ENCODE measurements around the gene RANBP17. TPM values are rescaled to one million over a fixed set of nuclear protein-coding genes. Genes with fewer than 3 reads are reported as not detected.

The RANBP17 gene
- total RNA-seq, 1 donor from 2014 or later, result 0.96 TPM

GRCh38 chr5:171315925-171316257, 454.1 kb downstream of the RANBP17 start:
- H3K27me3 ChIP-seq, result peaks cover 36% of the 10 kb centered on the region
- H3K27ac ChIP-seq, result no peak overlapping the region
- no peaks in the 10 kb centered on the region for H3K36me3 ChIP-seq
- peaks cover 9 to 29% of the 10 kb centered on the region in 2 donors for H3K4me1 ChIP-seq
- intact Hi-C loops (cut with DNase I), result no loop called here
- H3K4me3 ChIP-seq, result peak overlapping the region; percentile 14 to 53
- DNase-seq (ENCODE audit: low spot score in 2 of 2), result no peak
- no peak for TF ChIP-seq CTCF (IDR thresholded peaks at IDR 0.05)
- no peaks in the 10 kb centered on the region for H3K9me3 ChIP-seq

DNA sequence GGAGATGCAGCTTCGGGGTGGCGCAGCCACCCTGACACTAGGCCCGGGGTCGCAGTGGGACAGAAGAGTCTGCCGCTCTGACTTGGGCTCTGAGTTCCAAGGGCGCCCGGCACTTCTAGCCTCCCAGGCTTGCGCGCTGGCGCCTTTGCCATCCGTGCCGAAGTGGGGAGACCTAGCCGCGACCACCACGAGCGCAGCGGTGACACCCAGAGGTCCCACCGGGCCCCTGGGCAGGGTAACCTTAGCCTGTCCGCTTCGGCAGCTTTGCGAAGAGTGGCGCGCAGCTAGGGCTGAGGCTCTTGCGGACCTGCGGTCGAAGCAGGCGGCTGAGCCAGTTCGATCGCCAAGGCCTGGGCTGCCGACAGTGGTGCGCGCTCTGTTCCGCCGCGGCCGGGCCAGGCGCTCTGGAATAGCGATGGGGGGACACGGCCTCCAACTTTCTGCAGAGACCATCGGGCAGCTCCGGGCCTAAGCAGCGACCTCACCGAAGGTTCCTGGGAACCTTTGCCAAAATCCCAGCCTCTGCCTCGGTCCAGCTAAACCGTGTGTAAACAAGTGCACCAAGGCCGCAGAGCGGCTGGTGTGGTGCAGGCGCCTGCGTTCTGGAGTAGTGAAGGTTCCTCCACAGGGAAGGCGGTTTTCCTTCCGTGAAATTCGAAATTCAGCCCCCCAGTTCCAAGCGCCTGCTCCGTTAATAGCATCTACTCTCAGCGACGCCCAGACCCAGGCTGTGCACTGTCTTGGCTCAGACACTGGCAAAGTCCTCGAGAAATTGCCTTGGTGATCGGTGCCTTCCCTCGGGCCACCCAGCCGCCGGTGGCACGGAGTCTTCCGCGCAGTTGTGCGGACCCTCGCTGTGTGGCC, 454.7 kb downstream of the RANBP17 start:
- Histone ChIP-seq H3K27ac (no peak overlapping the region), H3K9me3 (no peaks in the 10 kb centered on the region), H3K4me3 (peak overlapping the region; percentile 14 to 53), H3K27me3 (peaks cover 32% of the 10 kb centered on the region), H3K36me3 (no peaks in the 10 kb centered on the region), H3K4me1 (peaks cover 8 to 24% of the 10 kb centered on the region in 2 donors)
- DNase-seq (ENCODE audit: low spot score in 2 of 2), result peak in 1 of 2 donors; percentile 49
- intact Hi-C loops (cut with DNase I), result no loop called here
- TF ChIP-seq CTCF (IDR thresholded peaks at IDR 0.05), result no peak

GRCh38 chr5:171317230-171317629, 455.4 kb downstream of the RANBP17 start:
- H3K4me3 ChIP-seq, result peak overlapping the region in 1 of 2 donors; percentile 2
- no peak for DNase-seq (ENCODE audit: low spot score in 2 of 2)
- H3K27me3 ChIP-seq, result peaks cover 30% of the 10 kb centered on the region
- intact Hi-C loops (cut with DNase I), result no loop called here
- peaks cover 5 to 17% of the 10 kb centered on the region in 2 donors for H3K4me1 ChIP-seq
- no peaks in the 10 kb centered on the region for H3K36me3 ChIP-seq
- no peaks in the 10 kb centered on the region for H3K9me3 ChIP-seq
- H3K27ac ChIP-seq, result no peak overlapping the region
- TF ChIP-seq CTCF (IDR thresholded peaks at IDR 0.05), result no peak

- Histone ChIP-seq H3K4me3 (no peak overlapping the region), H3K4me1 (peaks cover 5 to 13% of the 10 kb centered on the region in 2 donors), H3K27me3 (peaks cover 23% of the 10 kb centered on the region), H3K27ac (no peak overlapping the region), H3K36me3 (no peaks in the 10 kb centered on the region), H3K9me3 (no peaks in the 10 kb centered on the region)
- intact Hi-C loops (cut with DNase I), result no loop called here
- no peak for TF ChIP-seq CTCF (IDR thresholded peaks at IDR 0.05)
- no peak for DNase-seq (ENCODE audit: low spot score in 2 of 2)
Measured at GRCh38 chr5:171318026-171318425, 456.2 kb downstream of the RANBP17 start.

DNA sequence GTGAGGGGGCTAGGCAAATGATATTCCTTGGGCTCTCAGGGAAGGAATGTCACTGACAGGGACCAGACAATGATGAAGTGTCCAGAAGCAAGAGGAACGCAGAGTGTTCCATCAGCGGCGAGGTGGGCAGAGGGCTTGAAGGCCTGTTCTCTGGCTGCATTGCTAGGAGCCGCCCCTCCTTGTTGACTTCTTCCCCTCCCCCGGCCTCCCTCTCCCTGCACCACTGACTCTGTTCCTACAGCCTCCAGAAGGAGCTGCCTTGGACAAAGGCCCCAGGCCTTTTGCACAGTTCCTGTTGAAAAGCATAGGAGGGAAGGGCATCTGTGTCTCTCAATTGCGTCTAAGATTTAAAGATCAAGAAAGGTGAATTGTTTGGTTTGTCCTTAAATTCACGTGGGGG, 459.6 kb downstream of the RANBP17 start:
- H3K4me3 ChIP-seq, result no peak overlapping the region
- intact Hi-C loops (cut with DNase I), result no loop called here
- H3K27me3 ChIP-seq, result peaks cover 5% of the 10 kb centered on the region
- no peak for TF ChIP-seq CTCF (IDR thresholded peaks at IDR 0.05)
- H3K4me1 ChIP-seq, result peaks cover 0 to 2% of the 10 kb centered on the region in 2 donors
- H3K36me3 ChIP-seq, result no peaks in the 10 kb centered on the region
- no peak for DNase-seq (ENCODE audit: low spot score in 2 of 2)
- H3K27ac ChIP-seq, result no peak overlapping the region
- no peaks in the 10 kb centered on the region for H3K9me3 ChIP-seq

All from ascending aorta (tissue), 2 donors.